ENCODE measurements around the gene OSTN.

- no peak for TF ChIP-seq CTCF (IDR thresholded peaks at IDR 0.05)
- TF ChIP-seq POLR2AphosphoS5 (IDR thresholded peaks at IDR 0.05; ENCODE audit: low read depth, low read length) = no peak
- TF ChIP-seq REST (IDR thresholded peaks at IDR 0.05; ENCODE audit: insufficient read depth in 1 of 2, low read depth in 2 of 2, low read length in 1 of 2) = no peak
- no peak for TF ChIP-seq SIN3A (IDR thresholded peaks at IDR 0.05; ENCODE audit: borderline replicate concordance, insufficient read depth, low read depth, low read length)
- TF ChIP-seq TCF7L2 (IDR thresholded peaks at IDR 0.05; ENCODE audit: low read depth, low read length) = no peak
Measured at GRCh38 chr3:191154827-191155226, 44.2 kb upstream of the OSTN start.
